ENCODE data around the gene REPS1.
A peak's percentile ranks its signal among the peaks of the same experiment; 100 is the strongest.
"Not testable (repeated sequence)": the region's sequence is repeated elsewhere in the genome, so short reads cannot be mapped to it uniquely, and the experiment has no call there.

The REPS1 gene, protein sequence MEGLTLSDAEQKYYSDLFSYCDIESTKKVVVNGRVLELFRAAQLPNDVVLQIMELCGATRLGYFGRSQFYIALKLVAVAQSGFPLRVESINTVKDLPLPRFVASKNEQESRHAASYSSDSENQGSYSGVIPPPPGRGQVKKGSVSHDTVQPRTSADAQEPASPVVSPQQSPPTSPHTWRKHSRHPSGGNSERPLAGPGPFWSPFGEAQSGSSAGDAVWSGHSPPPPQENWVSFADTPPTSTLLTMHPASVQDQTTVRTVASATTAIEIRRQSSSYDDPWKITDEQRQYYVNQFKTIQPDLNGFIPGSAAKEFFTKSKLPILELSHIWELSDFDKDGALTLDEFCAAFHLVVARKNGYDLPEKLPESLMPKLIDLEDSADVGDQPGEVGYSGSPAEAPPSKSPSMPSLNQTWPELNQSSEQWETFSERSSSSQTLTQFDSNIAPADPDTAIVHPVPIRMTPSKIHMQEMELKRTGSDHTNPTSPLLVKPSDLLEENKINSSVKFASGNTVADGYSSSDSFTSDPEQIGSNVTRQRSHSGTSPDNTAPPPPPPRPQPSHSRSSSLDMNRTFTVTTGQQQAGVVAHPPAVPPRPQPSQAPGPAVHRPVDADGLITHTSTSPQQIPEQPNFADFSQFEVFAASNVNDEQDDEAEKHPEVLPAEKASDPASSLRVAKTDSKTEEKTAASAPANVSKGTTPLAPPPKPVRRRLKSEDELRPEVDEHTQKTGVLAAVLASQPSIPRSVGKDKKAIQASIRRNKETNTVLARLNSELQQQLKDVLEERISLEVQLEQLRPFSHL

DNA sequence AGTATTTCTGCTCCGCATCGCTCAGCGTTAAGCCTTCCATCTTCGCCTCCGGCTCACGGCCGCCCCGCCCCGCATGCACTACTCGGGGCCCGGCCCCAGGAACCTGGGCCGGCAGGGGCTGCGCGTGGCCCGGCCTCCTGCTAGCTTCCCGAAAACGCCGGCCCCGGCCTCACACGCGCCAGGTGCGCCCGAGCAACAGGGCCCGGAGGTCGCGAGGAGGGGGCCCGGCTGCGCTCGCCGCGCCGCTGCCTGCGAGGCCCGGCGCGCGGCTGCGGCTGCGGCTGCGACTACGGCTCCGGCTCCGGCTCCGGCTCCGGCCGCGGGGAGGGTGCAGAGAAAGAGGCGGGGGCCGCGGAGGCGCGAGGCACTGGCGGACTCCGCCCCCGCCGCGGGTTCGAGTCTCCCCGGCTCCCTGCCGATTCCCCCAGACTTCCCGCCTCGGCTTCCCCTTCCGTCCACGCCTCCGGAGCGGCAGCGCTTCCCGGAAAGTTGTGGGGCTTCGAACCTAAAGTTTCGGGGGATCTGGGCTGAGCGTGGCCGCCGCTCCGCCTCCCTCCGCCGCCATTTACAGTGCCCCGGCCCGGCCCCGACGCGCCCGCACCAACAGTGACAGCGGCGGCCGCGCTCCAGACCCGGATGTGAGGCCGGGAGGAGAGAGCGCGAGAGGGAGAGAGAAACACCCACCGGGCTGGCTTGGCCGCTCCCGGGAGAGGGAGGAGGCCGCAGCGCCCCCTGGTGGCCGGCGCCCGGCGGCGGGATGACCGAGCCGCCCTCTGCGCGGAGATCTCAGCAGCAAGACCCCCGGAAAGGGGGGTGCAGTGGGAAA, at the start of gene REPS1:
TSS of gene REPS1 (minus strand) at position 611 of the 826 bp plus-strand sequence. CDS start at position 40, 571 bp downstream.
- DNase-seq: peak; percentile 78

DNA sequence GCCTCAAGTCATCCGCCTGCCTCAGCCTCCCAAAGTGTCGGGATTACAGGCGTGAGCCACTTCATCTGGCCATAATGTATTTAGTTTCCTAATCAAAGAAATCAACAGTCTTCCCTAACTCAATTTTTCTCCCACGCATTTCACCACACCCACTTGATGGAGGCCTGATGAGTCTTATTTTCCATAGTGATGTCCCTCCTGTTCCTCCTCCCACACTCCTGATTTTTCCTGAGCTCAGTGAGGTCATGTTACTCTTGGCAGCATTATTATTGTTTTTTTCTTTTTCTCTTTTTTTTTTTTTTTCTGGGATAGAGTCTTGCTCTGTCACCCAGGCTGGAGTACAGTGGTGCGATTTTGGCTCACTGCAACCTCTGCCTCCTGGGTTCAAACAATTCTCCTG, 49.4 kb upstream of the REPS1 start:
- no peak for DNase-seq

DNA sequence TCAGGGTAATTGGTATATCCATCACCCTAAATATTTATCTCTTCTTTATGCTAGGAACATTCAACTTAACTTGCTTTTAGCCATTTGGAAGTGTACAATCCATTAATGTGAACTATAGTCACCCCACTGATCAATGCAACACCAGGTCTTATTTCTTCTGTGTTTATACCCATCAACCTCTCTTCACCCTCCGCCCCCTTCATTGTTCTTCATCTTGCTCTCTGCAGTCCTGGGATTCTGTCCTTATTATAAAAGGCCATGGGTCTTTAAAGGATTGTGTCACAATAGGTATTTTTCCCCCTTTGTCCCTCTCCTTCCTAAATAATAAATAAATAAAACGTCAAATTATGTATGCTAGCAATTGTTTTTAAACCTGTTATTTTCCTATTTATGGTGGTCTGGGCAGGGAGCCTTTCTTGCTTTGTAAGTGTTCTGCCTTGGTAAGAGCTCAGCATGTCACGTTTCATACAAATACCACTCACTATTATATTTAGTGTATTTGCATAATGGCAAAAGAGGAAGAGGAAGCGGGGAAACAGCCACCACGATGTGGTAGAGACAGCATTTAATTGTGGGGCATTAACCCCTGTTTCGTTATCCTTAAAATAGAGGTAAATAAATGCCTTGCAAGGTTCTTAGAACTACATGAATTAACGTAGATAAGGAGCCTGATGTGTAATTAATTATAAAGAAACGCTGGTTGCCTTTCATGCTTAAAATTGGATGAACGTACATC, 42.3 kb upstream of the REPS1 start:
- no peak for DNase-seq

DNA sequence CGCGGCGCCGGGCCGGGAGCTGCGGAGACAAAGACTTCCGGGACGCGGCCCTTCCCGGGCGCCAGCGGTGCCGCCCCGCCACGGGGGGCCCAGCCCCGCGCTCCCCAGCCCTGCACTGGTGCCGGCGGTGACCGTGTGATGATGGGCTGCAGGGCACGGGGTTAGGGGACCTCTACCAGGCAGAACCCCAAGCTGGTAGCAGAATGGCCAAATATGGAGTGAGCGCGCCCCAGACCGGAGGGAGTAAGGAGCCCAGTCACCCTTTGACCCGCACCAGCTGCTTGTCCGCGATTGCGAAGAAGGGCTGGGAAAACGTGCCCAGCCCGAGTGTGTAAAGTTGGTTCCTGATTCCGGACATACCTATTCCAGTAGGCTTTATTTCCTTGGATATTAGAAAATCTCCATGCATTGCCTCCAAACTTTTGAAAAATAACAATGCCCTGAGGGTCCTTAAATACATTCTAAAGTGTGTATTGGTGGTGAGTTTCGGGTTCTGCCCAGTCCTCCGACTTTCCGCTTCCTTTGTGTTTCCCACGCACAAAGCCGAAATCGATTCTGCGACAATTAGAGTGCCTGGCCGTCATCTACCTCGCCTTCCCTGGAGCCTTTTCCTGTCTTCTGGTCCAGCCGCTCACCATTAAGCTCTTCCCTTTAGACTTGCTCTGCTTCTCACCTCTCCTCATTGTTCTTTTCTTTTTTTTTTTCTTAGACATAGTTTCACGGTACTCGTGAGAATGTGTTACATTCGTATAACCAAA, 41.6 kb upstream of the REPS1 start:
- no peak for DNase-seq

DNA sequence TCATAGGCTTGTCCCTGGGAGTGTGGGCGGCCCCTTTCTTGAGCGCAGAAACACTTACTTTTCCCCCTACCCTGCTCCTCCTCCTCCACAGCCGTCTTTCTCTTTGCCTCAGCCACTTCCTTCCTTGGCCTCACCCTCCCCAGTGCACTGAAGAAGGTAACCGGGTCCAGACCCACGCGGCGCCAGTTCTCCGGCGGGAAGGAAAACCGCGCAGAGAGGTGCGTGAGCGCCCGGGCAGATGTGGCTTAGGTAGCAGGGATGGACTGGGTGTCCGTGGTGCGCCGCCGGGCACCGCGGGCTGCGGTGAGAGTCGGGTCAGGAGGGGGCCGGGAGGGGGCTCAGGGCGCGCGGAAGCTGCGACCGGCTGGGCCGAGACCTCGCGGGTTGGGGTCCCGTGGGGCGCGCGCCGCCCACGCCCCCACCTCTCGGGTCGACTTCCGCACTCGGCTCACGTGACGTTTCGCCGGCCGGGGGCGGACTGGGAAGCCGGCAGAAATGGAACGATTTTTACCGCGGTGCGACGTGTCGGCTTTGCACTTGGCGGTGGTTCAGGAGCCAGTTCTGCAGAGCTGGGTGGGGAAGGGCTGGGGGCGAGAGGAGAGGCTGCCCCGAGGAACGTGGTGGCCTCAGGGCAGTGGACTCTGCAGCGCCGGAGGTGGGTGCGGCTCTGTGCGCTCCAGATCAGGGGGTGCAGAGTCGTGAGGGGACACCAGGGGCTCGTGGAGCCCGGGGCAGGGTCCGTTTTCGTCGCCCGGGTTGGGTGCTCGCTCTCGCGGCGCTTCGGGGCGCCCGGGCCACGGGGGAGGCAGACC, 40.8 kb upstream of the REPS1 start, which contains the start of gene ABRACL:
TSS of gene ABRACL (plus strand) at position 88 of the 812 bp plus-strand sequence. CDS start 5,416 bp downstream, outside the sequence.
- DNase-seq: peak; percentile 73

DNA sequence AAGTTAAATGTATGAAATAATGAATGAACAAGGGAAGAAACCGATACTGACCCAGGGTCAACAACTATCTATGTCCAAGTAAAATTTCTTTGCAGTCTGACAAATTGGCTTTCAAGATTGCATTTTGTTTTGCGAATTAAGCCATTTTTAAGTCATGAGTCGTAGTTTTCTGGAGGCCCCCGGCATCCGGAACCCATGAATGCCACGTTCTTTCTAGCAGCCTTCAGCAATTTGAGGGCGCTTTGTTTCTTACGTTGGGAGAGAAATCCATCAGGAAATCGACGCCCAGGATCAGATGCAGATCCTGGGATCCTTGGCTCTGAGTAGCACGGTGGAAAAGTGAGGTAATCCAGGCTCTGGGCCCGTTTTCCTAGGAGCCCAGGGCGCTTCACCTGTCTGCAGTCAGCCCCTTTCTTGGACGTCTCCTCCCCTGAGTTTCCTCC, 40.2 kb upstream of the REPS1 start:
- DNase-seq: no peak

DNA sequence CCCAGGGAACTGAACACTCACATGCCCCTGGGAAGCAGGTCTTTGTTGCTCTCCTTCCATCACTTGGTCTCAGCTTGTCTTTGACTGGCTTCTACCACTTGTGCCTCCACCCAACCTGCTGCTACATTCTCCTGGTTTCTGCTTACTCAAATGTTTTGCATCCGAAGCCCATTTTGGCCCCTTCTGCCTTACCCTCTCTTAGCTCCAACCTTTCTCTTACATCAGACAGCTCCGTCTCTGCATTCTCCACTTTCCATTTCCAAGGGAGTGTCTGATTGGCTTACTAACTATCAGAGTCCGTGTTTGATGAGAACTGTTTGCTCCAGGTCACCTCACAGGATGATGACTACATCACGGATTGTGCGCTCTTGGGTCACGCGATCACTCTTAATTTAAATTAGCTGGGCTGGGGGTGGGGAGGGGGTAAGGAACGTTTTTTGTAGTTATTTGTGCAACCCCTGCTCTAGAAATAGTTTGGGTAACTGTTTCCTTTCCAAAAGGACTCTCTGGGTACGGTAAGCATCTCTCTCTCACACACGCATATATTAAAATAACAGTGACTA, 39.6 kb upstream of the REPS1 start:
- no peak for DNase-seq

DNA sequence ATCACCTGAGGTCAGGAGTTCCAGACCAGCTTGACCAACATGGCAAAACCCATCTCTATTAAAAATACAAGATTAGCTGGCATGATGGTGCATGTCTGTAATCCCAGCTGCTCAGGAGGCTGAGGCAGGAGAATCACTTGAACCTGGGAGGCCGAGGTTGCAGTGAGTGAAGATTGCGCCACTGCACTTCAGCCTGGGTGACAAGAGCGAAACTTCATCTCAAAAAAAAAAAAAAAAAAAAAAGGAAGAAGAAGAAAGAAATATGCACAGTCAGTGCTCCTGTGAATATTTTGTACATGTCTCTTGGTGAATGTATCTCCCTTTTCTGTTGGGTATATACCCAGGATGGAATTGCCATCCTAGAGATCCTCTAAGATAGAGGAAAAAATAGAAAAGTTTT, 37.4 kb upstream of the REPS1 start:
- not testable (repeated sequence) for DNase-seq

DNA sequence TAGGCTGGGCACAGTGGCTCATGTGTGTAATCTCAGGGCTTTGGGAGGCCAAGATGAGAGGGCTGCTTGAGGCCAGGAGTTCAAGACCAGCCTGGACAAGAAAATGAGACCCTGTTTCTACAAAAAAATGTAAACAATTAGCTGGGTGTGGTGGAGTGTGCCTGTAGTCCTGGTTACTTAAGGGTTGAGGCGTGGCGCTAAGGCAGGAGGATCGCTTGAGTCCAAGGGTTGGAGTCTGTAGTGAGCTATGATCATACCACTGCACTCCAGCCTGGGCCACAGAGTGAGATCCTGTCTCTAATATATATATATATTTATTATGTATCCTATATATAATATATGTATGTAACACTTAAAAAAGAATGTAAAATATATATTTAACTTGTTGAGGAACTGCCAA, 32.6 kb upstream of the REPS1 start:
- DNase-seq: no peak

DNA sequence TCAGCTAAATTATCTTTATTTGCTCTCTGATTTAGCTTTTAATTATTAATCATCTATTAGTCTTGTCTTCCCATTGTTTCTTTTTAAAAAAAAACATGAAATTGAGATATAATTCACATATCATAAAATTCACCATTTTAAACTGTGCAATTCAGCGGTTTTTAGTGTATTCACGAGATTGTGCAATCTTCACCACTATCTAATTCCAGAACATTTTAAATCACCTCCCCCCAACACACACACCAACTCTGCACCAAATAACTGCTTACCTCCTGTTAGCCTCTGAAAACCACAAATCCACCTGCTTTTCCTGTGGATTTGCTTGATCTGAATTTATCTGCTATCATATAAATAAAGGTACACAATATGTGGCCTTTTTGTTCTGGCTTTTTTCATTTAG, 31.7 kb upstream of the REPS1 start:
- DNase-seq: no peak

DNA sequence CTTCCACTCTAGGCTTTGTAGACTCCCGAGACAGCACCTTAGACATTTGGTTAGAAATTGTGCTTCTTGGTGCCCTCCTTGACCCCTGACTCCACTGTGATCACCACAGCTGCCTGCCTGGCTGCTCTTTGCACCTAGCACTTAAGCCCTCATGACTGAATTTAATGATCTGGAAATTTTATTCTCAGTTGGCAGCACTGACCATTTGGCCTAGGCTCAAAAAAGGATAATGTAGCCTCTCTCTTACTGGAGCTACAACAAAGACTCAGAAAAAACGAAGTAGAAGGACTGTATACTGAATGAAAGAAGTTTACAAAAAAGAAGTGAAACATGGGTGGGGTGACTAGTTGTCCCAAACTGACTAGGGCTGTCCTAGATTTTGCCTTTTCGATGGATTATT, 29.2 kb upstream of the REPS1 start:
- no peak for DNase-seq

DNA sequence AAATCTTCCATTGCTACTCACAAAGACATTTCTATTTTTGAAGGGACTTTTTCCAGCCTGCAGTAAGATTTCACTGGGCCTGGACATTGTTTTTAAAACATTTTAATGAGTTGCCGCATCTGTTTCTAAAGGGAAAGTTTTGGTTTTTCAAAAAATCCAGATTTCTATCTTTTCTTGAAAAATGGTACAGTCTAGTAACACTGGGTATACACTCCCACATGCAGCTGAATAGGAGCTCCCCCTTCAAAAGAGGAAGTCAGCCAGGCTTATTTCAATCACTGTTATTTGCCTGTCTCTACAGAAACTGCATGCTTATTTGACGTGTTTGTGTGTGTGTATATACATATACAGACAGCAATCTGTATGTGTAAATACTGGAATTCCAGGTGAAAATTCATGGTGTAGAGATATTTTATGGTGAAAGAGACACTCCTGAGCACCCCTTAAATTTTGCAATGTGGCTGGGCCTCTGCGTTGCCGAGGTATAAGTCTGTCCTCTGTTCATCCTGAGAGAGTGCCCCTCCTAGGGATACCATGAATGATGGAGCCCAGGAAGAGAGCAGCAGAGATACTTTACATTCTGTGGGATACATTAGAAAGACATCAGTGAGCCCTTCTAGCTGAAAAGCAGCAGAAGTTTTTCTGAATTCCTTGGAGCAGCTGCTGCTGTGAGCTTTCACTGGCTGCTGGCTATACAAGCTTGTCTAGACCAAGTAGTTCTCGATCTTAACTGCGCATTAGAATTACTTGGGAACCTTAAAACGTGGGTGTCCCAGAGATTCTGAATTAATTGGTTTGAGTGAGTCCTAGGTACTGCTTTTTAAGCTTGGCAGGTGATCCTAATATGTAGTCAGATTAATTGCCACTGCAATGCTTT, 28.5 kb upstream of the REPS1 start:
- no peak for DNase-seq

DNA sequence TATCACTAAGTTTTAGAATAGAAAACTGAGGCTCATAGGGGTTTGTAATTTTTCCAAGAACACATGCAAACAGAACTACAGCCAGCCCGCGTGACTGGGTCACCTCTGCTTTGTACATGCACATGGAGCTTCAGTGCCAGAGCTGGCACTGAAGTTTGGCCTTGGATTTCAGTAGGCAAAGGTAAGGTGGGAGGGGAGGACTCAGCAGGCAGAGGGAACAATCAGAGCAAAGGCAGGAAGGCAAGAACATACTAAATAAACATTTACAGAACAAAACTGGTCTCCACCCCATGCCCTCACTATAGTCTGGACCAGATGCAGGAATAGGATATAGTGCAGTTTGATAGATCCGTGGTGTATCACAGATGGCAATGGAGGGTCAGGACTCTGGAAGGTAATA, 26.9 kb upstream of the REPS1 start:
- no peak for DNase-seq

DNA sequence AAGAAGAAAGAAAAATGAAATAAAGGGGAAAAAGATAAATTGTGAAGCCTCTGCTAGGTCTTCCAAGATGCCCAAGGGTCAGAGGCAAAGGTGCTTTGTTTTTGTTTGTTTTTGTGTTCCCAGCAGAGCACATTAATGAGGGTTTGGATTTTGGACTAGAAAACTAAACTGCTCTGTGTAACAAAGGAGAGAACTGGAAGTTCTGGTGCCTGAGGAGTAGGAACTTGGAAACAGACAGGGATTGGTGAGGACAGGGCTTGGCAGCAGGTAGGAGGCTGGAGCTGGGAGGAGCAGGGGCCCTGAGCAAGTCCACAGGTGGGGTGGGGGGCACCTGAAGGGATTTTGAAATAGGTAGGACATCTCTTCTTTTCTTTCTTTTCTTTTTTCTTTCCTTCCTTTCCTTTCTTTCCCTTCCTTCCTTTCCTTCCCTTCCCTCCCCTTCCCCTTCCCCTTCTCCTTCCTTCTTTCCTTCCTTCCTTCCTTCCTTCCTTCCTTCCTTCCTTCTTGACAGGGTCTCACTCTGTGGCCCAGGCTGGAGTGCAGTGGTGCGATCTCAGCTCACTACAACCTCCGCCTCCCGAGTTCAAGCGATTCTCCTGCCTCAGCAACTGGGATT, 25.2 kb upstream of the REPS1 start:
- no peak for DNase-seq

DNA sequence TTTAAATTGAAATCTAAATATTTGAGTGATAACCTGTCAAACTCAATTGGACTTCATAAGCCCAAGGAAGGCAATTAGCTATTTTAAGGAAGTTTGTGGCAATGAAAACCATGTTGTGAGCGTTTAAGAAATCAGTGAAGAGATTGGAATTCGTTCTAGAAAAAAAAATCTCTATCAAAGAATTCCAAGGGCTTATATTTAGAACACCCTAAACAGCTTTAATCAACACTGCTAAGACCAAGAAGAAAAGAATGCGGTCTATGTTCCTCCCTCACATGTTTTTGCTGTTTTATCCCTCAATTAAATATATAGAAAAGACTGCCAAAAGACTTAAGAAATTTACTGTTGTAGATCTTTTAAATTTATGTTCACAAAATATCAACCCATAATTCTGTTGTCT, 23.9 kb upstream of the REPS1 start:
- DNase-seq: no peak

DNA sequence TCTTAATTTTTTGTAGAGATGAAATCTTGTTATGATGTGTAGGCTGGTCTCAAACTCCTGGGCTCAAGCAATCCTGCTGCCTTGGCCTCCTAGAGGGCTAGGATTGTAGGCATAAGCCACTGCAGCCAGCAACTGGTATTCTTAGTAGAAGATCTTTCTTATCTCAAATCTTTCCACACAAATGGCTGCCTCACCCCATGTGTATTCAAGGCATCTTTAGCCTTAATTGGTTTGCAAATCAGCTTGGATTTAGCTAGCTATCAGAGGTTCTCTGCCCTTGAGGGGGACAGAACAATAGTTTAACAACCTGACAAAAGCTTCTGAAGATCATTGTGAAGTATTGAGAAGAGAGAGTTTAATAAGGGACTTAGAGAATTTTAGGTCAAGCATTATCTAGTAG, 22.6 kb upstream of the REPS1 start:
- no peak for DNase-seq

DNA sequence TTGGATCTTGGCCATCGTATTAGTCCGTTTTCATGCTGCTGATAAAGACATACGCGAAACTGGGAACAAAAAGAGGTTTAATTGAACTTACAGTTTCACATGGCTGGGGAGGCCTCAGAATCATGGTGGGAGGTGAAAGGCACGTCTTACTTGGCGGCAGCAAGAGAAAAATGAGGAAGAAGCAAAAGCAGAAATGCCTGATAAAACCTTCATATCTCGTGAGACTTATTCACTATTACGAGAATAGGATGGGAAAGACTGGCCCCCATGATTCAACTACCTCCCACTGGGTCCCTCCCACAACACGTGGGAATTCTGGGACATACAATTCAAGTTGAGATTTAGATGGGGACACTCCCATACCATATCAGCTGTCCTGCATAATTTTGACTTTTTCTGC, 20.1 kb upstream of the REPS1 start:
- DNase-seq: no peak

DNA sequence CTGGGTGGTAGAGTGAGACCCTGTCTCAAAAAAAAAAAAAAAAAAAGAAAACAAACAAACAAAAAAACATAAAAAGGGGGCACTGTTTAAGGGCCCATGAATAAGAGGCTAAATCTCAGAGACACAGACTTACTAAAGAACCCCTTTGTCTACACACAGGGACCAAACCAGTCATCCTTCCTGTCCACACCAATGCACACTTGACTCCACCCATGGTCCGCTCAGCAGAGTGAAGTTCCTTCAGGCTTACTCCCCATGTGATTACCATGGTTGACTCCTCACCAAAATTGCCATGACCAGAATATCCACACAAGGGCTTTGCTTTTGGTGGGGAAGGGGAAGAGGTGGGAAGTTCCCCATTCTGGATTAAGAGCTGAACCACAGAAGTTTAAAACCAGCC, 19.4 kb upstream of the REPS1 start:
- DNase-seq: no peak

DNA sequence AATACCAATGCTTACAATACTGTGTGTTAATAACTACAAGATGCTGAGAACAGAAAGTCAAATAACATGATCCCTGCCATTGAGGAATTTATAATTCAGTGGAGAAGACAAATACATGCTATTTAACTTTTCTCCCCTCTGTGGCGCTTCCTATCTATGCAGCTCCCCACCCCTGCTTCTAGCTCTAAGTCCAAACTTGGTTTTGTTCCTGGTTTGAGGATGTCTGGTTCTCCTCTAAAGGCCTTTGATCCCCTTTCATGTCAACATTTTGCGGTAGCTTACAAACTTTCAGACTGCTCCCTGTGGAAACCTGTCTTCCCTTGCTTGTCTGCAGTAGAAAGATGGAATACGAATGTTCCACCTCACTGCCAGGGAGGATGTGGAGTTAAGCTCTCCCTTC, 18.4 kb upstream of the REPS1 start:
- DNase-seq: no peak
